Subcutaneous adipose tissue (tissue), 4 donors: Measurements from ENCODE around the gene ASPSCR1. TPM values are rescaled to one million over a fixed set of nuclear protein-coding genes. Genes with fewer than 3 reads are reported as not detected.

ENCODE experiments used
- CTCF ChIP-seq: fragments of 450-650 bp; IDR thresholded peaks from one replicate; pipeline ENCODE4 v1.5.1; 2016; ENCODE audit warnings: low read depth, mild to moderate bottlenecking, control low read depth, antibody characterized with exemption, moderate library complexity
- total RNA-seq, 4 donors: library from RNA; depleted of rRNA; stranded (reverse); fragments of >200 nt; gene quantifications; one replicate each; pipeline ENCODE4 v1.1.0, GENCODE V29; 2016

The ASPSCR1 gene
- total RNA-seq, 4 donors from 2014 or later: 8.2 to 30.1 (median 18.1) TPM

- no peak for TF ChIP-seq CTCF
Measured at GRCh38 chr17:81966343-81967243, 10.8 kb upstream of the ASPSCR1 start.

GRCh38 chr17:81967244-81967532, 10.2 kb upstream of the ASPSCR1 start:
- no peak for TF ChIP-seq CTCF

DNA sequence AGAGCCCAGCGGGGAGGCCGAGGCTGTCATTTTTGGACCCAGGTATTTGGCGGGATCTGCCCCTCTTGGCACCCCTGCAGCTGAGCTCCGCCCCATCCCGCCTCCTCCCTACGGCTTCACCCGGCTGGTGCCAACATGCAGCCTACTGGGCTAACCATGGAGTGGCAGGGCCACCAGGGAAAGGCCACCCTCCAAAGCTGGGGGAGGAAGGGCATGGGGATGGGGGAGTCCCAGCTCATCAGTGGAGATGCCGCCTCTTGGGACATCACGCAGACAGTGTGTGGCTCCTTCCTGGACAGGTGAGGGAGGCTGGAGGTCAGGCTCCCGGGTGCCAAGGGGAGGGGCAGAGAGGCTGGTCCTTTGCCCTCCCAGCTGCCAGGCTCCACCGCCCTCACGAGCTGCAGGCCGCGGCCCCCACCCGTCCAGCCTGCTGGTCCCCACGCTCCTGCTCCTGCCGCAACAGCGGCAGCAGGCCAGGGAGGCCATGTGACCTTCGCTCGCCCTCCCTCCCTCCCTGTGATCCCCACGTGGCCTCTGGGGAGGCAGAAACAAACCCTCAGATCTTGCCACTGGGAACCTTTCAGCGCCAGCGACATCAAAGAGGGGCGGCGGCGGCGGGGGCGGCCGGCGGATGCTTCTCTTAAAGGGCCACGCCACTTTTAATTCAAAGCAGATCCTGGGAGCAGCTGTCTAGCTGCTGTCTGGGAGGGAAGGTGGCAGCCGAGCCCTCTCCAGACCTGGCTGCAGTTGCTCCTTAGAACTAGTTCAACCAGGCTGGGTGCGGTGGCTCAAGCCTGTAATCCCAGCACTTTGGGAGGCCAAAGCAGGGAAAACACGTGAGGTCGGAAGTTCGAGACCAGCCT, 9.7 kb upstream of the ASPSCR1 start:
- TF ChIP-seq CTCF: no peak

DNA sequence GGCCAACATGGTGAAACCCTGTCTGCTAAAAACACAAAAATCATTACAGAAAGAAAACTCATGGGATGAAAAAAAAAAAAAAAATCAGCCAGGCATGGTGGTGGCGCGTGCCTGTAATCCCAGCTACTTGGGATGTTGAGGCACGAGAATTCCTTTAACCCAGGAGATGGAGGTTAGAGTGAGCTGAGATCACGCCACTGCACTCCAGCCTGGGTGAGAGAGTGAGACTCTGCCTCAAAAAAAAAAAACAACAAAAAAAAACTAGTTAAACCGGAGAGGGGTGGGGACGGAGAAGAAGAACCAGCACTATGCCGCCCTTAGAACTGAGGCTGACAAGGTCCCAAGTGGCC, 9.1 kb upstream of the ASPSCR1 start:
- TF ChIP-seq CTCF: no peak

- TF ChIP-seq CTCF: no peak
Measured at GRCh38 chr17:81968850-81969812, 8.3 kb upstream of the ASPSCR1 start.

DNA sequence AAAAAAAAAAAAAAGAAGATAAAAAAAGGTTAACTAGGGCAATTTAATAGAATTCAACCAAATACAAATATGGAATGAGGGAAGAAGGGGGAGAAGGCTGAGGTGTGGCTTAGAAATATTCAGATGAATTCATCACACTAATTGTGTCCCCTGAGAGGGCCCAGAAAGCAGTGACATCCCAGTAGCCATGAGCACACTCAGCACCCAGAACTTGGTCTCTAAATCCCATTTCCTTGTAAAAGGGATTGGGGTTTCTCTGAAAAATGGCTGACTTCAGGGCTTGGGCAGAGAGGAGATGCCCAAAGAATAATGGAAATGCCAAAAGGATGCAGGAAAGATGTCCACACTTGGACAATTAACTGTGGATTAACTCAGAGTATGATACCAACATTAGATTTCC, 4.0 kb upstream of the ASPSCR1 start:
- no peak for TF ChIP-seq CTCF
